Left lung (tissue), 10 donors: ENCODE data around the gene TNK2. TPM values are rescaled to one million over a fixed set of nuclear protein-coding genes. Genes with fewer than 3 reads are reported as not detected.

Experiments used
- ATAC-seq: fragments of 200-7000 bp; cut with Tn5 transposase; one replicate; pipeline ENCODE4 v1.9.1; 2020; ENCODE audit warnings: moderate library complexity
- DNase-seq, 4 donors: peaks; one replicate each; pipeline ENCODE4 v3.0.0-alpha.2; 2013 to 2020
- H3K27ac ChIP-seq, 2 donors: fragments of 200-600 bp; sonication (generic) in 1 of 2; one replicate each; pipeline versions ENCODE4 v1.5.0 to v1.8.0; 2020 to 2021
- H3K27me3 ChIP-seq, 2 donors: fragments of 200-600 bp; sonication (generic) in 1 of 2; one replicate each; pipeline versions ENCODE4 v1.5.0 to v1.8.0; 2020 to 2021
- H3K36me3 ChIP-seq, 2 donors: fragments of 200-600 bp; sonication (generic) in 1 of 2; one replicate each; pipeline versions ENCODE4 v1.5.0 to v1.8.0; 2020 to 2021
- H3K4me1 ChIP-seq, 2 donors: fragments of 200-600 bp; one replicate each; pipeline ENCODE4 v1.8.0; 2021
- H3K4me3 ChIP-seq, 2 donors: fragments of 200-600 bp; sonication (generic) in 1 of 2; one replicate each; pipeline versions ENCODE4 v1.5.0 to v1.8.0; 2020 to 2021; ENCODE audit warnings: mild to moderate bottlenecking in 1 of 2
- H3K9me3 ChIP-seq, 2 donors: fragments of 200-600 bp; sonication (generic) in 1 of 2; one replicate each; pipeline versions ENCODE4 v1.5.0 to v1.8.0; 2020 to 2021
- CTCF ChIP-seq, 2 donors: fragments of 200-600 bp; sonication (generic) in 1 of 2; IDR thresholded peaks; one replicate each; pipeline versions ENCODE4 v1.5.0 to v1.8.0; 2021; ENCODE audit warnings: antibody characterized with exemption in 2 of 2
- intact Hi-C, 2 donors: fragments of 100-400 bp; cut with DNase I; formaldehyde crosslinking; loops; one replicate each; pipeline versions ENCODE4 v1.11.2 to v1.14.2; 2022
- polyA plus RNA-seq, 6 donors: library from polyadenylated mRNA; unstranded; fragments of 120-200 nt; gene quantifications; one replicate each; pipeline ENCODE4 v1.2.1, GENCODE V29; 2013; ENCODE audit not compliant: insufficient read length in 6 of 6
- total RNA-seq, 2 donors: library from RNA; stranded (reverse); fragmentation: NEBNext Ultra II Directional; extraction: Animal tissue kit (Norgen Biotek cat#: 25700); gene quantifications; one replicate each; pipeline ENCODE4 v1.2.1, GENCODE V29; 2021
- donor health status: DM: no; HTN: yes; CAD: no.
- donor health status: DM: no; HTN: no; CAD: no.

The TNK2 gene
- total and polyA plus RNA-seq, 8 donors, result 49.7 to 75.7 (median 58.2) TPM

DNA sequence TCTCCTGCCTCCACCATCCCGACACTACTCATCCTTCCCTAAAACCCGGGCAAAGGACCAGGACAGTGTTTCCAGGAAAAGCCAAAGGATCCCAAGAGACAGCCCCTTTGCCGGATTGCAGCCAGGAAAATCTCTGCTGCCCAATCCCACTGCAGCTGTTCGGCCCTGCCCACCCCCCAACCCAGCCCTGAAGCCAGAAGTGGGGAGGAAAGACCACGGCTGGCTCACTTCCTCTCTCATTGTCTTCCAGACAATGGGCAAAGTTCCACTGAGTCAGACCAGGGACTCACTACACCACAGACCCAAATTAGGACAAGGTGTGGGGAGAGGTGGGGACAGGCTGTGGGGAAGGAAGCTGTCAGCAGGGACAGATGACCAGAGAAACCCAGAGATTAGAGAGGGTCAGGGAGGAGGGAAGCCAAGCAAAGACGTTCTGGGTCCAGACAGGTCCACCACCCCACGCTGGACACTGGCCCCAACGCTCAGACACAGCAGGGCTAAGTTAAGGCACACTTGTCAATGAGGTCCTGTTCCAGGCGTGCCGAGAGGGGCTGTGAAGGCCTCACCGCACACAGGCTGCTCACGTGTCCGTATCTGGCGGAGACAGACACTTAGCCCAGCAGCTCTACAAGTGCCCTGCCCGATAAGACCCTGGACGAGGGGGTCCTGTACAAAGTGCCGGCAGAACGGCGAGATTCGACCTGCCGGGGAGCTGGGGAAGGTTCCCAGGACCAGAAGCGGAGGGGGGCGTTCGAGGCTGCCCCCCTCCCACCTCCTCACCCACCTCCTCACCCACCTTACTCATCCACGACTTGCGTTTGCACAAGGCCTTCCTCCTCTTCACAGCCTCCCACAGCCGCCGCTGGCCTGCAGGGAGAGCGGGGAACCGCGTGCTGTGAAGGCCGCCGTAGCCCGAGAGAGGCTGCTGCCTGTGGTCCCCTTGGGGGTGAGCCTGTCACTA, 21.9 kb downstream of the TNK2 start:
- Histone ChIP-seq H3K27me3 (no peaks in the 10 kb centered on the region), H3K27ac (peak overlapping the region; percentile 73 to 77), H3K36me3 (peaks cover 0 to 54% of the 10 kb centered on the region in 2 donors), H3K9me3 (no peaks in the 10 kb centered on the region), H3K4me1 (peaks cover 2 to 29% of the 10 kb centered on the region in 2 donors), H3K4me3 (no peak overlapping the region)
- TF ChIP-seq CTCF (IDR thresholded peaks at IDR 0.05), result no peak
- DNase-seq (peak in 2 of 4 donors; percentile 42 to 76), ATAC-seq (peak; percentile 59)
- intact Hi-C loops, result no loop called here

DNA sequence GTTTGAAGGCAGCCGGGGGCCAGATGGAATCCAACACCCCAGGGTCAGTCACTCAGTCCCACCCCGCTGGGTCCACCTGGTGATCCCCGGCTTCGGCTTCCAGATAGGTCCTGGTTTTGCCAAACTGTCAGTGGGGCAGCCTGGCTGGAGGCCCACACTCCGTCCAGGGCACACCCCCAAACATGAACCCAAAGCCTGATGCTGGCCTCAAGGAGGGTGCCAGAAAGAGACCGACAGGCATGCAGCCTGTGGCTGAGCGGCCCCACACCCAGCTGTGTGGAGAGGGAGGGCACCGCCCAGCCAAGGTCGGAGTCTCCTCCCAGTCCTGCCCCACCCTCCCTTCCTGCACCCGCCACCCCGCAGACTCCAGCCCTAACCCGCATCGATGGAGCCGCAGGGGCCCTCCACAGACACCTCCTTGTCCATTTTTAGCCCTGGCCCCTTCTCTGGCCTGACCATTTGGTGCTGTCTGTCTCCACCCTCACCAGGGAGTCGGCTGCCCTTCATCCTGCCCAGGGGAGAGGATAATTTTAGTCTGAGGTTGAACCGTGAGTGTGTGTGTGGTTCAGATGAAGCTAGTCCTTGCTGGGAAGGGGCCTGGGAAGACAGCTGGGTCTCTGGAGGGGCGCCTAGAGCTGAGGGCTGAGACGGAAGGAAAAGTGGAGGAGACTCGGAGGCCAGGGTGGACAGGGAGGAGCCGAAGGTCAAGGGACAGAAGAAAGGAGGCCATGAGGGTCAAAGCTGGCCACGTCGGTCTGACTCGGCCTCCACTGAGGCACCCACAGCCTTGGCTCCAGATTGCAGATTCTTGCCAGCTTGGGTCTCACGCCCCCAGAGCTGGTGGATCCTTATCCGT, 23.1 kb downstream of the TNK2 start:
- peak in 1 of 4 donors; percentile 78 for DNase-seq
- H3K36me3 ChIP-seq, result peaks cover 0 to 54% of the 10 kb centered on the region in 2 donors
- intact Hi-C loops, result no loop called here
- no peak for TF ChIP-seq CTCF (IDR thresholded peaks at IDR 0.05)
- H3K4me1 ChIP-seq, result peaks cover 2 to 27% of the 10 kb centered on the region in 2 donors
- no peaks in the 10 kb centered on the region for H3K9me3 ChIP-seq
- no peak overlapping the region for H3K4me3 ChIP-seq
- ATAC-seq, result peak; percentile 16
- H3K27me3 ChIP-seq, result no peaks in the 10 kb centered on the region
- H3K27ac ChIP-seq, result peak overlapping the region; percentile 73 to 77

GRCh38 chr3:195884691-195885035, 23.7 kb downstream of the TNK2 start:
- Histone ChIP-seq H3K4me1 (peaks cover 0 to 23% of the 10 kb centered on the region in 2 donors), H3K27ac (peak overlapping the region in 1 of 2 donors; percentile 73), H3K36me3 (peaks cover 0 to 59% of the 10 kb centered on the region in 2 donors), H3K27me3 (no peaks in the 10 kb centered on the region), H3K9me3 (no peaks in the 10 kb centered on the region), H3K4me3 (no peak overlapping the region)
- intact Hi-C loops, result no loop called here
- DNase-seq, result peak in 1 of 4 donors; percentile 53
- TF ChIP-seq CTCF (IDR thresholded peaks at IDR 0.05), result no peak
- ATAC-seq, result no peak

- Histone ChIP-seq H3K9me3 (no peaks in the 10 kb centered on the region), H3K27ac (no peak overlapping the region), H3K4me1 (peaks cover 0 to 20% of the 10 kb centered on the region in 2 donors), H3K36me3 (peaks cover 0 to 68% of the 10 kb centered on the region in 2 donors), H3K4me3 (no peak overlapping the region), H3K27me3 (no peaks in the 10 kb centered on the region)
- no peak for TF ChIP-seq CTCF (IDR thresholded peaks at IDR 0.05)
- ATAC-seq (no peak), DNase-seq (peak in 1 of 4 donors; percentile 37)
- intact Hi-C loops, result no loop called here
These were observed 24.6 kb downstream of the TNK2 start for GRCh38 chr3:195883801-195884200.
